Limb (tissue), 2 donors: ENCODE data around the gene OR4D10.
"Not testable (repeated sequence)": the region's sequence is repeated elsewhere in the genome, so short reads cannot be mapped to it uniquely, and the experiment has no call there.

Experiments used
- DNase-seq, 2 donors: peaks; one replicate each; pipeline ENCODE4 v3.0.0-alpha.2; 2016; ENCODE audit errors: extremely low spot score in 2 of 2

Gene OR4D10

DNA sequence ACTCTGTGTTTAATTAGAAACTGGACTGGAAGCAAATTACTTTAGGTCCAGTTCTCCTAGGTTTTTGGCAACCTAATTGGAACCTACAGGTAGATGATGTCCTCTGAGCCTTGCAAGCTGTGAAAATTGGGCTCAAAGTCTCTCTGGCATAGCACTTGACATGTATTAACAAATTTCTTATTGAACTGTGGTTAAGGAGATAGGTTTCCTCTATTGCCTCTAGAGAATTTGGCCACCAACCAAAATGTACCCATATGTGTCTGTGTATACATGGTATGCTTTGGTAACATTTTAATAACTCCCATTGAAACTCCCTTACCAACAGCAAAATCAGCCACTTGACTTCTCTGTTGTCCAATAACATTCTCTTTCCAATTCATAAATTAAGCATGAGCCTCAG lies at the start of gene OR4D10:
Gene OR4D10, plus strand, starts transcription at position 301 of the 400 bp plus-strand sequence. CDS start 4,115 bp downstream, outside the sequence.
- no peak for DNase-seq

GRCh38 chr11:59423835-59424234 lies 49.3 kb upstream of the OR4D10 start:
- no peak for DNase-seq

DNA sequence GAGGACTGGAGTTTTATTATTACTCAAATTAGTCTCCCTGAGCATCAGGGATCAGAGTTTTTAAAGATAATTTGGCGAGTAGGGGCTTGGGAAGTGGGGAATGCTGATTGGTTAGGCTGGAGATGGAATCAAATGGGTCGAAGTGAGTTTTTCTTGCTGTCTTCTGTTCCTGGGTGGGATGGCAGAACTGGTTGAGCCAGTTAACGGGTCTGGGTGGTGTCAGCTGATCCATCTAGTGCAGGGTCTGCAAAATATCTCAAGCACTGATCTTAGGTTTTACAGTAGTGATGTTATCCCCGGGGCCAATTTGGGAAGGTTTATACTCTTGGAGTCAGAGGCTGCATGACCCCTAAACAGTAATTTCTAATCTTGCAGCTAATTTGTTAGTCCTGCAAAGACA lies 48.0 kb upstream of the OR4D10 start:
- DNase-seq, result no peak

DNA sequence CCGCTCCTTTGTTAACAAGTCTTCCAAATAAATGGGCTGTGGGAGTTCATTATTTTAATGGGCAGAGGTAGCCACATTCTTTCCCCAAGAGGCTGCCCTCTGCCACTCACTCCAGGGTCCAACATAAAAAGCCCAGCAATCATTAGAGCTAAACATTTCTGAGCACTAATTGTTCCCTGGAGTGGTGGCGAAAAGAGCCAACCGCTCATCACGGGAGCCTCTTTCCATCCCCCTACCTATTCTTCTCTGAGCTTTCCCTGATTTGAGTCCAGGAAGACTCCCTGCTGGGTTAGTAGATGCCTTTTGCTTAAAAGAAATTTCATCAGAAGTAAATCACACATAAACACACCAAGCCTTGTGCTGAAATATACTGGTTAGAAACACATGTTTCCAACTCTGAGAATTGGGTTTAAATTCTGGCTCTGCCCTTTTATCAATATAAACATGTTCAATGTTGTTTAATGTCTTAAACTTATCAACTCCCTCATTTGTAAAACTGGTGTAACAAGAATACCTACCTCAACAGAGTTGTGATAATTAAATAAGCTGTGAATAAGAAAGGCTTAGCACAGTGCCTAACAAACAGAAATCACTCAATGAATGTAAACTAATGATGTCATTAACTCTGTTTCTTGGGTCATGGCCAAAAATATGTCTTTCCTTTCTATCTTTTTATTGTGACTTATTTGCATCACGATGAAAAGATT lies 46.6 kb upstream of the OR4D10 start, which contains the start of gene OR5A2:
Gene OR5A2, minus strand, starts transcription at position 53 of the 707 bp plus-strand sequence. CDS start 3,460 bp downstream, outside the sequence.
- DNase-seq, result no peak

DNA sequence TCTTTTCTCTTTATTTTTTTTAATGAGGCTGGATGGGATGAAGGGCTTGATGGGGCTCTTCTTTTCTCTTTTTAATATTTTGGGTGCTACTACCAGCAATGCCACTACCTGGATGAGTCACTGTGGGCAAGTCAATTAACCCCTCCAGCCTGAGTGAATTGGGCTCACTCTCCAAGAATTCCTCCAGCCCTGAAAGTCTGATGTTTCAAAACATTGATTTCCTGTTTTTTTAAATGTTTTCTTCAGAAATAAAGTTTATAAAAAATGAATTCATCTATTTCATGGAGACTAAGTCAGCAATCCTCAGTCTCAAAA lies 46.1 kb upstream of the OR4D10 start:
- no peak for DNase-seq

DNA sequence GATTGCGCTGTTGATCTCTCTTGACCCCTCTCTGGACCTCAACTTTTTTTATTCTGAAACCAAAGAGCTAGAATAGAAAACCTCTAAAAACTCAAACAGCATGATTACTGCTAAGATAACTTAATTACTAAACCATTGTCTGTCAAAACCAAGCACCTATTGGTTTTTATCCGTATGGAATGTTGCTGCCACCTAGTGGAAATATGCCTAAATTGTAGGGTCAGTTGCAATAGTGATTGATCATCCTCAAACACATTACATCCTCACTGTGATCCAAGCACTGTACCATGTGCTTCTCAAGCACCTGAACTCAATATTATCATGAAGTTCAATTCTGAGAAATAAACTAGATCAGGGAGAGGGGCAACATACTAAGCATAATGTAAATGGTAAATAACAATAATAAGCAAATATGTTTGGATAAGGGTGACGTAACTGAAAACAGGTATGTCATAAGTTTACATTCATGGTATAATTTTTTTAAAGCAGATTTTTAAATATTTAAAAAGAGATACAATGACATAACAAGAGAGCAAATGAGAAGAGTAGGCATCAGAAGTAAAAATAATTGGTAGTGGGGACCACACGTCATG lies 43.1 kb upstream of the OR4D10 start:
- DNase-seq, result peak in 1 of 2 donors; percentile 42

DNA sequence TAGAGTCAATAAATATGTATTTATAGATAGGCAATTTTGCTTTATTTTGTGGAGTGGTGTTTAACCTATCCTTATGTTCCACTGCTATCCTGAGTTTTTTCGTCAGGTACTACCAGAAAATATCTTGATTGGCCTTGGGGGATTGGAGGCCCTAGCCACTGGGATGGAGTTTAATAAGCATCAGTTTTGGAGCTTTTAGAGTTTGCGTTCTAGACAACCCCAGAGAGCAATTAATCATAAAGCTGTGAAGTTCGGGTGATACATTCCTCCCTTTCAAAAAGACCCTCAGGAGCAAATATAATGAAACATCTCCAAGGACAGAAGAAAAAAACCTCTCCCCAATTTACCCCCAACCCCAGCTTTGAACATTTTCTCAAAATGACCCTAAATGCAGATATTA lies 36.9 kb upstream of the OR4D10 start, which contains the start of gene OR5A1:
Gene OR5A1, plus strand, starts transcription at position 301 of the 400 bp plus-strand sequence. CDS start 6,700 bp downstream, outside the sequence.
- no peak for DNase-seq

DNA sequence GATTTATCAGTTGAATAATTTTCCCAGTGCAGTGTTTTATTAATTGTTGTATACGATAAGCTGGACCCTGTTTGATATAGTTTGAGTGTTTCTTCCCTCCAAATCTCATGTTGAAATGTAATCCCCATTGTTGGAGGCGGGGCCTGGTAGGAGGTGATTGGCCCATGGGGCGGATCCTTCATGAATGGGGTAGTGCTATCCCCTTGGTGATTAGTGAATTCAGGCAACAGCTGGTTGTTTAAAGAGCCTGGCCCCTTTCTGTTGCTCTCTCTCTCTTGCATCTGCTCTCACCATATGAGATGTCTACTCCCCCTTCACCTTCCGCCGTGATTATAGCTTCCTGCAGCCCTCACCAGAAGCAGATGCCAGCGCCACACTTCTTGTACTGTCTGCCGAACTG lies 35.3 kb upstream of the OR4D10 start:
- no peak for DNase-seq

- DNase-seq, result not testable (repeated sequence)
Measured at GRCh38 chr11:59445624-59446023, 27.5 kb upstream of the OR4D10 start.

DNA sequence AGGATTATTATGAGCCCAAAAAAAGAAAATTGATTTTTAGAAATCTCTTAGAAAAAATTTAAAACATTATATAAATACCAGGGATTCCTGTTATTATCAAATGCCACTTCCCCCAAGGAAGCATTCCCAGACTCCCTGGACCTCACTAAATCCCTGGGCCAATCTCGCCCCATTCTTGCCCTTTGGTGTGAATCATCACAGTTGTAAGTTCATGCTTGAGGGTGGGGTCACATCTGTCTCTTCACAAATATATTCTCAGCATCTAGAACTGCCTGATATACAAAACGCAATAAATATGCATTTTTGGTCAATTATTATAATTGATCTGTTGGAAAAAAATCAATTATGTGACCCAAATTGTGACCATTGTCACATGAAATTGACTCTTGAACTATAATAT lies 24.6 kb upstream of the OR4D10 start:
- no peak for DNase-seq

DNA sequence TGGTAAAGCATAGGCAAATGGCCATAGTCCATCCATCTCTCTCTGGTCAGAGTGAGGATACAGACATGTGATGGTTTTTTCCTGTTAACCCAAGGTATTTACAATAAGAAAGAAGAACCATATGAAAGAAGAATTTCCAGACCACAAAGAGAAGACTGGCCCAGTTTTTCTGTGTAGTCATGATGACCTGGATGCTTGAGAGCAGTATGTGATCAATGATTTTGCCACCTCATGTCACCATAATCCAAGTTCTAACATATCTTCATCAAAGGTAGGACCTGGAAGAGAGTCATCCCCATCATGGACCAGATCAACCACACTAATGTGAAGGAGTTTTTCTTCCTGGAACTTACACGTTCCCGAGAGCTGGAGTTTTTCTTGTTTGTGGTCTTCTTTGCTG lies 16.5 kb upstream of the OR4D10 start, which contains the start of gene OR4D6:
Gene OR4D6, plus strand, starts transcription at position 301 of the 400 bp plus-strand sequence. Its CDS starts 0 bp downstream, at position 301.
- DNase-seq, result no peak

GRCh38 chr11:59459916-59460315 lies 13.2 kb upstream of the OR4D10 start:
- DNase-seq, result peak in 1 of 2 donors; percentile 11

- peak in 1 of 2 donors; percentile 49 for DNase-seq
Measured at GRCh38 chr11:59463190-59463641, 9.9 kb upstream of the OR4D10 start.

DNA sequence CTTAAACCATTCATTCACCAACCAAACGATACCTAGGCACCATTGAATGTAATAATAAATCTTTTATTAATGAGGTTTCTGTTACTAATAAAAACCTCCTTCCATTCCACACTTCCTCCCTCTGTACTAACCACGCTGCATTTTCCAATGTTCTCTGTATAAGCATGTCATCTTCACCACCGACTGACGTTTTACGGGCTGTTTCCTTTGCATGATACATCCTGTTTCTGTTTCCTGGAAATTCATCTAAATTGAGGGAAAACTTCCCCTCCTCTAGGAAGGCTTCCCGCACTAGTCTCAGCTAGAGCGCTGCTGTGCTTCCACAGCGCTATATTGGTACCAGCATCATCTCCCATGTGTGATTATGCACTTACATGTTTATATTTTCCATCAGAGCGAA lies 2.1 kb downstream of the OR4D10 start:
- no peak for DNase-seq

GRCh38 chr11:59479906-59480305 lies 6.8 kb downstream of the OR4D10 start:
- DNase-seq, result no peak

DNA sequence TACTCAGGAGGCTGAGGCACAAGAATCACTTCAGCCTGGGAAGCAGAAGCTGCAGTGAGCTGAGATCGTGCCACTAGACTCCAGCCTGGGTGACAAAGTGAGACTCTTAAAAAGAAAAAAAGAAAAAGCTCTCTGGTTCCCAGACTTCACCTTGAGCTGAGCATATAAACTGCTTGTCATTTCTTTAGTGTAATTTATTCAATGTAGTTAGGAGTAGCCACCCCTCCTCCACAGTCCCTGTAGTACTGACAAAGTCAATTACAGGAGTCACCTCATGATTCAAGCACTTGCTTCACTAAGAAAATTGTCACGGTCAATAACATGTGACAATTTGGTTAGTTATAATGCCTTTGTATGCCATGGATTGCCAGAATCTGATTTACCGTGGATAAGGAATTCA lies 7.2 kb downstream of the OR4D10 start:
- no peak for DNase-seq

- no peak for DNase-seq
Measured at GRCh38 chr11:59501931-59502330, 28.8 kb downstream of the OR4D10 start.

DNA sequence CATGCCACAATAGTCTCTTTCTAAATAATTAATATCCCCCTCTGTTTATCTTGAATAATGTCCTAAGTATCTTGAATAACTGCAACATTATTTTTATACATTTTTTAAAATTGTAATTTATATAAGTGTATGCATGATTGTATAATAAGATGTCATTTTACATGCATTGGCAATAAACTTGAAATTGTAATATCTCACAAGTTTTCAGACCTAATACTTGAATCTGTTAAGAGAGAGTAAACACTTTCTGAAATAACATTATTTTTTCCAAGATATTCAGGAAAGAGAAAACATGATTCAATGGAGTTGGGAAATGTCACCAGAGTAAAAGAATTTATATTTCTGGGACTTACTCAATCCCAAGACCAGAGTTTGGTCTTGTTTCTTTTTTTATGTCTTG lies 30.2 kb downstream of the OR4D10 start, which contains the start of gene OR4D11:
Gene OR4D11, plus strand, starts transcription at position 301 of the 400 bp plus-strand sequence. Its CDS starts 0 bp downstream, at position 301.
- DNase-seq, result no peak

- DNase-seq, result no peak
Measured at GRCh38 chr11:59510941-59511589, 38.0 kb downstream of the OR4D10 start, which contains the start of gene OR4D9. OR4D9 (plus strand) TSS chr11:59511539; CDS start chr11:59514913, 3,374 bp downstream.

DNA sequence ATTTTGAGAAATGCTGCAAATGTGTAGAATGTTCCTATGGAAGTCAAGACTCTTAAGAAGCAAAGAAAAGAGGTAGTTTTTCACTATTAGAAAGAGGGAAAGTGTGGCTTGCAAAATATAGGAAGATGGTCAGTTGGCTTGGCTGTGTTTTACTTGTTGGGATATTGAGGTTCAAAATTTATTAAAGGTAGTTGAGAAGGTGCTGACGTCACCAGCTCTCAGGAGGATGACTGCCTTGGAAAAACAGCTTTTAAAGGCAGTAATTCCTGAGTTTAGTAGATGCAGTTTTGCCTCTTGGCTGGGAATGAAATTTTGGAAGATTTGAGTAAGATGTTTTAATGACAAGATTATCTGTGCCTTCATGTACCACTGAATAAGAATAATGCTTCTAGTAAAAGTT lies 38.6 kb downstream of the OR4D10 start:
- DNase-seq, result no peak

GRCh38 chr11:59520139-59520538 lies 47.0 kb downstream of the OR4D10 start:
- not testable (repeated sequence) for DNase-seq

GRCh38 chr11:59520741-59521140 lies 47.6 kb downstream of the OR4D10 start:
- no peak for DNase-seq
